HG03342 (cell line): ENCODE results near the gene LZTR1.

Experiments
- ATAC-seq: cut with Tn5 transposase; IDR thresholded peaks from one replicate; pipeline ENCODE4 v1.9.1; 2021; ENCODE audit warnings: mild to moderate bottlenecking, moderate library complexity; ENCODE audit not compliant: unreplicated experiment

The LZTR1 gene

GRCh38 chr22:20949698-20950183 lies 32.4 kb upstream of the LZTR1 start:
- no peak for ATAC-seq

- no peak for ATAC-seq
Measured at GRCh38 chr22:20951151-20951931, 30.8 kb upstream of the LZTR1 start.

- no peak for ATAC-seq
Measured at GRCh38 chr22:20951932-20952380, 30.1 kb upstream of the LZTR1 start.

GRCh38 chr22:20952544-20953341 lies 29.4 kb upstream of the LZTR1 start:
- no peak for ATAC-seq

GRCh38 chr22:20953342-20953608 lies 28.8 kb upstream of the LZTR1 start:
- no peak for ATAC-seq

GRCh38 chr22:20953668-20954500 lies 28.2 kb upstream of the LZTR1 start:
- no peak for ATAC-seq

GRCh38 chr22:20955548-20955947 lies 26.5 kb upstream of the LZTR1 start:
- ATAC-seq, result no peak

- ATAC-seq, result no peak
Measured at GRCh38 chr22:20956258-20957101, 25.6 kb upstream of the LZTR1 start.

GRCh38 chr22:20957102-20957682 lies 24.9 kb upstream of the LZTR1 start:
- ATAC-seq, result no peak

GRCh38 chr22:20957683-20958431 lies 24.2 kb upstream of the LZTR1 start:
- ATAC-seq, result no peak

- ATAC-seq, result no peak
Measured at GRCh38 chr22:20959578-20960461, 22.3 kb upstream of the LZTR1 start.

GRCh38 chr22:20960609-20961008 lies 21.5 kb upstream of the LZTR1 start:
- ATAC-seq, result no peak

GRCh38 chr22:20962491-20962945 lies 19.6 kb upstream of the LZTR1 start:
- ATAC-seq, result no peak

- ATAC-seq, result no peak
Measured at GRCh38 chr22:20963201-20964052, 18.7 kb upstream of the LZTR1 start.

- no peak for ATAC-seq
Measured at GRCh38 chr22:20964090-20964798, 17.9 kb upstream of the LZTR1 start.

- ATAC-seq, result no peak
Measured at GRCh38 chr22:20964799-20965103, 17.3 kb upstream of the LZTR1 start.
